ENCODE data around the gene FRAS1.
A peak's percentile ranks its signal among the peaks of the same experiment; 100 is the strongest.
"Not testable (repeated sequence)": the region's sequence is repeated elsewhere in the genome, so short reads cannot be mapped to it uniquely, and the experiment has no call there.

FRAS1 gene

DNA sequence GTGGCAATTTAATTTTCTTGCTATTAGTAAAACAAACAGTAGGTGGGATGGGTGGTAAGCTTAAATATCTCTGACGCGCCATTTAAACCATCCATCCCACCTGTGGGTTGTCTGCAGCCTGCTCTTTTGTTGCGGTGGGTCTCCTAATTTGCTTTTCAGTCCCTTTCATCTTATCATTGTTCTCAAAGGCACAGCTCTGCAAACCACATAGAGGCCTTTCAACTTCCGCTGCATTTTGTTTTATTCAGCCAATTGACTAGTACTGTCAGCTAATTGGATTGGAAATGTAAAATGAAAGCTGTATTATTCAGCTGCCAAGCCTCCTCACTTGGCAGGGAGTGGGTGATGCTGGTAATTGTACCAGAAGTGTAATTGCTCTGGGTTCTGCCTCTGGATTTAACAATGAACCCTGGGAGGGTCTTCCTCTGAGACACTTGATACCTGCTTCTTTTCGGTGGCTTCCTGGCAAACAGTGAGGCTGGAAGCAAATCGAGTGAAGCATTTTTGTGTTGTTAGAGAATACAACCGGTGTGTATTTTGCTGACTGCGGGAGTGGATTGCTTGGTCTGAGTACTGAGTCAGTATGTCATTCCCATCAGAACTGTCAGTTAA lies 165.6 kb downstream of the FRAS1 start:
- no peak for DNase-seq

DNA sequence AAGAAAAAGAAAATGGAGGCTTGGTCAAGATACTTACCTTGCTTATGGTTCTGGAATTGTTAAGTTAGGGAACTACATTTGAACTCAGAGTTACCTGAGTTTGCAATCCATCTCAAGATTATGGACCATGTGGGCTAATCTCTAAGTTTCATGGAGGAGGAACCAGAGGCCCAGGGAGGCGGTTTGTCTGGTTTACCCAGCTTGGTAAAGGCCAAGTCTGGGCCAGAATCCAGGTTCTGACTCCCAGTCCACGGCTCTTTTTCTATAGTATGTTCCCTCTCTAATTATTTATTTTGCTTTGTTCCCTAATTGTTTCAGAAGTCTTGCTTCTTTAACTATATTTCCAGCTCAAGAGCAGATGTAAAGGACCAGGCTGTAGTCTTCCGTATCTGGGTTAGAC lies 168.1 kb downstream of the FRAS1 start:
- no peak for DNase-seq

GRCh38 chr4:78226279-78226678 lies 169.2 kb downstream of the FRAS1 start:
- DNase-seq, result no peak

DNA sequence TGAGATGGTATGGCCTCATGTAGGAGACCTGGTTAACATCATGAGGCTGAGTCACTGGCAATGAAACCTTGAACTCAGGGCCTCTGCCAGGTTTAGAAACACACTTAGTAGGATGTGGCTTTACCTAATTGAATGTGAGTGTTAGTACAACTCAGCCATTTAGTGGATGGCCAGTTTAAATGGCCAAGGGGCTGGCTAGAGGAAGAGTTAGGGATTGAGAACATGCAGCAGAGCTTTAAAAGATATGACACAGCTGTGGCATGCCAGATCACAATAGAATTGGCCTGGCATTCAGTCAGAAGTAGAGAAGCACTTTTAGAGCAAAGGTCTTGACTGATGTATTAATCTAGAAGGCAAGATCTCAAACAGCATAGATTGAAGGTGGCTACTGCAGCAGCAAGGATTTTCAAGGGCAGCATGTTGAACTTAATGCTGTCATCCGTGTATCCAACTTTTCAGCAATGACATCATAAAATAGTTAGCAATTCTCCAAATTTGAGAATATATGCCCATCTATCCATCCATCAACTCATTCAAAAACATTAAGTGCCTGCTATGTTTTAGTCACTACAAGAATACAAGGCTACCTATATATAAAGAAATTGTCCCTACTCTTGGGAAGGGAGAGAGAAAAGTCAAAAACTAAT lies 170.4 kb downstream of the FRAS1 start:
- DNase-seq, result no peak

DNA sequence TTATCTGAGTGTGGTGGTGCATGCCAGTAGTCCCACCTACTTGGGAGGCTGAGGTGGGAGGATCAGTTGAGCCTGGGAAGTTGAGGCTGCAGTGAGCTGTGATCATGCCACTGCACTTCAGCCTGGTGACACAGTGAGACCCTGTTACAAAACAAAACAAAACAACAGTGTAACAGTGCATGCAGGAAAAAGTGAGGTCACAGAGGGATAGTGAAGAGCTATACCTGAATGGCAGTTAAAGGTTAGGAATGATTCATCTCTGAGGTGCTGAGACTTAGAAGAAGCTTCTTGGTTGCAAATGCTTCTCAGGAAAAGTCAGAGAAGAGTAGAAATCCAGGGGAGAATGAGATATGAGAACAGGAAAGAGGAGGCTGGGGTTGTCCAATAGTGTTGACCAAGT lies 178.7 kb downstream of the FRAS1 start:
- no peak for DNase-seq

- DNase-seq, result no peak
These were observed 180.2 kb downstream of the FRAS1 start for GRCh38 chr4:78237360-78237759.

DNA sequence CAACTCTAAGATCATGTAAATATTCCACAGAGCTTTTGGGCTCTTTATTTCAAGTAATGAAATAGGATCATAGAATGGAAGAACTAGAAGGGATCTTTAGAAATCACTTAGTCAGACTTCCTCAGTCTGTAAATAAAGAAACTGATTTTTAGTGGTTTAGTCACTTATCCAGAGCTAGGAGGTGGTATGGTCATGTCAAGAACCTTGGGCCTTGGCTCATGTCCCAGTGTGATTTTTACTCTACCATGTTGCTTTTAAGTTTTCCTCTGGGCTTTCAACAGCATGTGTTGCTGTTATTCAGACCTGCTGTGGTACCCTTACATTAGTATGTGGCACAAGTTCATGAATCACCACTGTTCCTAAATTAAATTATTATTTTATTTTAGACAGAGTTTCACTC lies 184.9 kb downstream of the FRAS1 start:
- DNase-seq, result no peak

GRCh38 chr4:78244705-78245485 lies 187.8 kb downstream of the FRAS1 start:
- DNase-seq, result no peak

GRCh38 chr4:78247536-78248285 lies 190.6 kb downstream of the FRAS1 start:
- DNase-seq, result no peak

- DNase-seq, result no peak
These were observed 193.4 kb downstream of the FRAS1 start for GRCh38 chr4:78250500-78250899.

DNA sequence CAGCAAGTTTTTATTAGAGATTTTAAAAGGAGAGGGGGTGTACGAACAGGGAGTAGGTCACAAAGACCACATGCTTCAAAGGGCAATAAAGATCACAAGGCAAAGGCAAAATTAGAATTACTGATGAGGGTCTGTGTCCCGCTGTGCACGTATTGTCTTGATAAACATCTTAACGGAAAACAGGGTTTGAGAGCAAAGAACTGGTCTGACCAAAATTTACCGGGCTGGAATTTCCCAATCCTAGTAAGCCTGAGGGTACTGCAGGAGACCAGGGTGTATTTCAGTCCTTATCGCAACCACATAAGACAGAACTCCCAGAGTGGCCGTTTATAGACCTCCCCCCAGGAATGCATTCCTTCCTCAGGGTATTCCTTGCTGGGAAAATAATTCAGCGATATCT lies 195.7 kb downstream of the FRAS1 start:
- DNase-seq, result not testable (repeated sequence)

GRCh38 chr4:78254893-78255292 lies 197.8 kb downstream of the FRAS1 start:
- no peak for DNase-seq

- DNase-seq, result no peak
These were observed 207.9 kb downstream of the FRAS1 start for GRCh38 chr4:78265006-78265405.

DNA sequence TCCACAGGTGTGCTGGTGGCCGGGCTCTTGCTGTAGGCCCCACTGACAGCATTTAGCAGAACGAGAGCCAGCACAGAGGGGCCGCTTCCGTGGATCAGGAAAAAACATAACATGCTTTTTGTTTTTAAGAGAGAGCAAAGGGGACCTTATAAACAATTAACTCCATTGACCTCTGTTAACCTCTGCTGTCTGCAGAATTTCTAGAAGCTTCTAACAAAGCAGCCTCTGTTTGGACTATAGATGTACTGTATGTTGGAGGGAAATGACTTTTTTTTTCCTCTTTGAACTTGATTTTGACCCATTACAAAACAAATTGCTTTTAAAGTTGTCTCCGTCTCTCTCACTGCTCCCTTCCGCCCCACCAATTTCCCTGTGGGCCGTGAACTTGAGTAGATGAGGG lies 210.7 kb downstream of the FRAS1 start:
- DNase-seq, result no peak

GRCh38 chr4:78268597-78268996 lies 211.5 kb downstream of the FRAS1 start:
- no peak for DNase-seq

DNA sequence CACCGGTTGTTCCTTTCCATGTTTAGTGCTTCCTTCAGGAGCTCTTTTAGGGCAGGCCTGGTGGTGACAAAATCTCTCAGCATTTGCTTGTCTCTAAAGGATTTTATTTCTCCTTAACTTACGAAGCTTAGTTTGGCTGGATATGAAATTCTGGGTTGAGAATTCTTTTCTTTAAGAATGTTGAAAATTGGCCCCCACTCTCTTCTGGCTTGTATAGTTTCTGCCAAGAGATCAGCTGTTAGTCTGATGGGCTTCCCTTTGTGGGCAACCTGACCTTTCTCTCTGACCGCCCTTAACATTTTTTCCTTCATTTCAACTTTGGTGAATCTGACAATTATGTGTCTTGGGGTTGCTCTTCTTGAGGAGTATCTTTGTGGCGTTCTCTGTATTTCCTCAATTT lies 218.3 kb downstream of the FRAS1 start:
- not testable (repeated sequence) for DNase-seq

DNA sequence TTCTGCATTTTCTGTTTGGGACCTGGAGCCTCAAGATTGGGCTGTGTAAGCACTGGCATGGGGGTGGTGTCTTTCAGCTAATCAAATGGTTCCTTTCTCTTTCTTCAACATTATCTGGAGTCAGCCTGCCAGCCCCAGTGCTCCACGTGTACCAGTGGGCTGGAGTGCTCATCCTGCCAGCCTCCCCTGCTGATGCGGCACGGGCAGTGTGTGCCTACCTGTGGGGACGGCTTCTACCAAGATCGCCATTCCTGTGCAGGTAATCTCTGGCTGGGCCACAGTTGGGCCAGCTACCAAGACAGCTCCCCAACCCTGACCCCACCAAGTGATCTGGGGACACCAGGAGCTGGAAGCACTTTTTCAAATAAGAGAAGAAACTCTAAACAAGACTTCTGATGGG lies 229.2 kb downstream of the FRAS1 start:
- no peak for DNase-seq

- DNase-seq, result no peak
These were observed 231.2 kb downstream of the FRAS1 start for GRCh38 chr4:78288327-78288726.

- DNase-seq, result no peak
These were observed 234.2 kb downstream of the FRAS1 start for GRCh38 chr4:78291277-78291676.

GRCh38 chr4:78292341-78292740 lies 235.2 kb downstream of the FRAS1 start:
- DNase-seq, result no peak

GRCh38 chr4:78292856-78293255 lies 235.7 kb downstream of the FRAS1 start:
- DNase-seq, result no peak

GRCh38 chr4:78293348-78293747 lies 236.2 kb downstream of the FRAS1 start:
- DNase-seq, result no peak

GRCh38 chr4:78293821-78294301 lies 236.7 kb downstream of the FRAS1 start:
- DNase-seq, result peak; percentile 44

Measured in right hindlimb (tissue), 1 donor.